ACC112 (cell line): ENCODE data around the gene VEPH1.
A peak's percentile ranks its signal among the peaks of the same experiment; 100 is the strongest.

Experiments used
- H2AFZ ChIP-seq: fragments of 200-600 bp; sonication (generic); one replicate; pipeline ENCODE4 v1.6.0; 2017; ENCODE audit warnings: antibody characterized with exemption, low read length; ENCODE audit not compliant: unreplicated experiment
- H3K27ac ChIP-seq: fragments of 200-600 bp; sonication (generic); 2 replicates; pipeline ENCODE4 v1.5.1; 2014; ENCODE audit warnings: low read depth, mild to moderate bottlenecking, antibody characterized with exemption, low read length, moderate library complexity
- H3K27me3 ChIP-seq: fragments of 200-600 bp; sonication (generic); 2 replicates; pipeline ENCODE4 v1.6.1; 2014; ENCODE audit warnings: mild to moderate bottlenecking, antibody characterized with exemption, low read length, moderate library complexity, mixed read lengths; ENCODE audit not compliant: insufficient read depth
- H3K36me3 ChIP-seq: fragments of 200-600 bp; sonication (generic); 2 replicates; pipeline ENCODE4 v1.6.1; 2016; ENCODE audit warnings: mild to moderate bottlenecking, antibody characterized with exemption, low read length, moderate library complexity, mixed read lengths; ENCODE audit not compliant: insufficient read depth
- H3K4me1 ChIP-seq: fragments of 200-600 bp; sonication (generic); one replicate; pipeline ENCODE4 v1.6.1; 2016; ENCODE audit warnings: low read length, mixed read lengths; ENCODE audit not compliant: insufficient read depth, unreplicated experiment, control insufficient read depth
- H3K4me3 ChIP-seq: fragments of 200-600 bp; sonication (generic); 2 replicates; pipeline ENCODE4 v1.5.1; 2014; ENCODE audit warnings: mild to moderate bottlenecking, low read depth, low read length
- H3K79me2 ChIP-seq: fragments of 200-600 bp; sonication (generic); one replicate; pipeline ENCODE4 v1.6.0; 2016; ENCODE audit warnings: low read length; ENCODE audit not compliant: control insufficient read depth, unreplicated experiment, insufficient read depth

The VEPH1 gene

DNA sequence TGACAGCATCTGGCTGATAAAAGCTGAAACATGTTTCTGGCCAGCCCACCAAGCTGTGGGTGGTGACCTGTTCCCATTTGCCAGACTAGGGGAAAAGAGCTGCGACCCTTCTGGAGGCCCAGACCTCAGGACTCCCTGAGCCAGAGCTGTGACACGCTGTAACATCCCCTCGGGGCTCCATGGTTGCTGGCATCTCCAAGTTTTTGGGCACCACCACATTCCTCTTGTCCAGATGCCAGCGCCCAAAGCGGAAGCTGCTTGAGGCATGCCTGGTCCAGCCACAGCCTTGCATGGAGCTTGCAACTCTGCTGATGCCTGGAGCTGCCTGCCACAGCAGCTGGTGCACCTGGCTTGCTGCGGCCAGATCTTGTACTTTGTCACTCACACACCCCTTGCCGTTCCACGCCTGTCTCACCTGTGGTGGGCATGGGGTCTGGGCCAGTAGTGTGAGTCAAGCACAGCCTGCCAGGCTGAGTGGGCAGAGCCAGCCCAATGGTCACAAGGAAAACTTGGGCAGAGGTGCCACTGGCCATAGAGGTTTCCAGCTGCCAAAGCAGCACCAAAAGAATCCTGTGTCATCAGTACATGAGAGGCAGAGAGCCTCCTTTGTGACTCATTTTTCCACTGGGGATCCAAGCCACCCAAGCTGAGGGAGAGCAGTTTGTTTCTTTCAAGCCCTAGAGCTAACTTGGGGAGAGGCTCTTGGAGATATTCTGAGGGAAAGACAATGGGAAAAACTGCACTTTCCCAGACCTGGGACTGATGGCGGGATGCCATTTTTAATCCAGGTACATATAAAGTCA is 112.3 kb downstream of the VEPH1 start:
- peaks cover 51% of the 10 kb centered on the region for H3K4me1 ChIP-seq
- H3K27ac ChIP-seq: no peak overlapping the region
- H3K4me3 ChIP-seq: no peak overlapping the region
- no peaks in the 10 kb centered on the region for H3K79me2 ChIP-seq
- H3K36me3 ChIP-seq: 0 out of 2 replicates have a peak, but pooled peaks cover 6% of the 10 kb centered on the region
- H2AFZ ChIP-seq: no peak overlapping the region
- no peaks in the 10 kb centered on the region for H3K27me3 ChIP-seq

DNA sequence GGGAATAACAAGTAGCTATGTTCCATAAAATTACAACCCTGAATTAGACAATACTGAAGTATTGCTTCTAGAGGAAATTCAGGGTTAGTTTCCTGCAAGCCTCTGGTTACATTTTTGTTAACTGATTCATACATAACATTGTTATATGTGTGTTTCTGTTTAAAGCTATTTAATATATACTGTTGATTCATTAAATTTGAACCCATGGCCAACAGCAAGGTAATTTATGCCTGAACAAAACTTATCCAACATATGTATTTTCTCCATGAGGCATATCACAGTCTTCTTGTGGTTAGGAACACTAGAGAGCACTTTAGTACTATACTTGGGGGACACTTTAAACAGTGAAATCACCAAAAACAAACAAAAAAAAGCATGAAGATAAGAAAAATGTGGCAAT is 114.2 kb downstream of the VEPH1 start:
- Histone ChIP-seq H3K36me3 (0 out of 2 replicates have a peak, but pooled peaks cover 6% of the 10 kb centered on the region), H3K27me3 (no peaks in the 10 kb centered on the region), H3K4me3 (peak overlapping the region; percentile 18; the same call in 1 of the 2 replicates), H3K79me2 (no peaks in the 10 kb centered on the region), H3K4me1 (peaks cover 51% of the 10 kb centered on the region), H3K27ac (peak overlapping the region; percentile 34), H2AFZ (no peak overlapping the region)

- Histone ChIP-seq H3K36me3 (0 out of 2 replicates have a peak, but pooled peaks cover 6% of the 10 kb centered on the region), H3K4me1 (peaks cover 40% of the 10 kb centered on the region), H3K79me2 (no peaks in the 10 kb centered on the region), H3K4me3 (no peak overlapping the region), H3K27ac (no peak overlapping the region), H3K27me3 (no peaks in the 10 kb centered on the region), H2AFZ (no peak overlapping the region)
These were observed 115.3 kb downstream of the VEPH1 start for GRCh38 chr3:157387708-157388435.

GRCh38 chr3:157384491-157384890 is 118.7 kb downstream of the VEPH1 start:
- H3K27ac ChIP-seq: no peak overlapping the region
- H3K27me3 ChIP-seq: no peaks in the 10 kb centered on the region
- no peak overlapping the region for H2AFZ ChIP-seq
- H3K4me3 ChIP-seq: no peak overlapping the region
- H3K79me2 ChIP-seq: no peaks in the 10 kb centered on the region
- no peaks in the 10 kb centered on the region for H3K36me3 ChIP-seq
- H3K4me1 ChIP-seq: peaks cover 21% of the 10 kb centered on the region

- no peak overlapping the region for H2AFZ ChIP-seq
- 0 out of 2 replicates have a peak, but pooled peaks cover under 1% of the 10 kb centered on the region for H3K36me3 ChIP-seq
- H3K27me3 ChIP-seq: no peaks in the 10 kb centered on the region
- peaks cover 16% of the 10 kb centered on the region for H3K4me1 ChIP-seq
- no peak overlapping the region for H3K27ac ChIP-seq
- H3K4me3 ChIP-seq: no peak overlapping the region
- H3K79me2 ChIP-seq: no peaks in the 10 kb centered on the region
These were observed 119.2 kb downstream of the VEPH1 start for GRCh38 chr3:157384031-157384430.

GRCh38 chr3:157381606-157382005 is 121.6 kb downstream of the VEPH1 start:
- no peaks in the 10 kb centered on the region for H3K4me1 ChIP-seq
- H2AFZ ChIP-seq: no peak overlapping the region
- H3K27ac ChIP-seq: no peak overlapping the region
- H3K36me3 ChIP-seq: 0 out of 2 replicates have a peak, but pooled peaks cover 3% of the 10 kb centered on the region
- H3K79me2 ChIP-seq: no peaks in the 10 kb centered on the region
- no peak overlapping the region for H3K4me3 ChIP-seq
- H3K27me3 ChIP-seq: no peaks in the 10 kb centered on the region

DNA sequence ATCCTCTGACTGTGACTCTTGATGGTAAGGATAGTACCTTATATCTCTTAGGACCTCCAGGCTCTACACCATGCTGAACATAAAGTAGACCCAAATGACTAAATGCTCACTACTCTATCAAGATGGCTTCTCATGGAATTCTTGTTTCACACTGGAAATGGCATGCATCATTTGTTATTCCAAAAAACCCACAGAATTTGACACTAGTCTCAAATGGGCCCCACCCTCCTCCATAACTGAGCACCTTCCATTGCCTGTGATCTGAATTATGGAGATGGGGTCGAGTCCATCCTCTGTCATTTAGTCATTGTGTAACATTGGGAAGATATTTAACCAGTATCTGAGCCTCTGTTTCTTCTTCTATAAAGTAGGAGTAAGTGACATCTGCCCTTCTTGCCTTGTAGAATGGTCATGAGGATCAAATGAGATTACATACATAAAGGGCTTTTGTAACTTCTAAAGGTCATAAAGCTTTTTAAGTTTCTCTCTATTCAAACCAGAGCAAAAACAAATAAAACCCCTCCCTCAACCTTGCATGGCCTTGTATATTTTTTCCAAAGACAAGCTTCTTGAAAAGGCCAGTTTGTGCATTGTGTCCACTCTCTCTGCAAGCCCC is 123.6 kb downstream of the VEPH1 start:
- H3K27me3 ChIP-seq: no peaks in the 10 kb centered on the region
- H3K4me3 ChIP-seq: no peak overlapping the region
- no peaks in the 10 kb centered on the region for H3K4me1 ChIP-seq
- no peak overlapping the region for H2AFZ ChIP-seq
- no peak overlapping the region for H3K27ac ChIP-seq
- H3K79me2 ChIP-seq: no peaks in the 10 kb centered on the region
- peaks cover 5% of the 10 kb centered on the region; the same call in 1 of the 2 replicates for H3K36me3 ChIP-seq

GRCh38 chr3:157376603-157377300 is 126.5 kb downstream of the VEPH1 start:
- Histone ChIP-seq H3K4me3 (no peak overlapping the region), H3K27ac (no peak overlapping the region), H2AFZ (no peak overlapping the region), H3K79me2 (no peaks in the 10 kb centered on the region), H3K27me3 (no peaks in the 10 kb centered on the region), H3K36me3 (peaks cover 5% of the 10 kb centered on the region; the same call in 1 of the 2 replicates), H3K4me1 (no peaks in the 10 kb centered on the region)

- Histone ChIP-seq H3K36me3 (peaks cover 5% of the 10 kb centered on the region; the same call in 1 of the 2 replicates), H3K4me1 (peaks cover 4% of the 10 kb centered on the region), H3K79me2 (no peaks in the 10 kb centered on the region), H3K27ac (no peak overlapping the region), H2AFZ (no peak overlapping the region), H3K27me3 (no peaks in the 10 kb centered on the region), H3K4me3 (no peak overlapping the region)
These were observed 127.8 kb downstream of the VEPH1 start for GRCh38 chr3:157375342-157375986.

DNA sequence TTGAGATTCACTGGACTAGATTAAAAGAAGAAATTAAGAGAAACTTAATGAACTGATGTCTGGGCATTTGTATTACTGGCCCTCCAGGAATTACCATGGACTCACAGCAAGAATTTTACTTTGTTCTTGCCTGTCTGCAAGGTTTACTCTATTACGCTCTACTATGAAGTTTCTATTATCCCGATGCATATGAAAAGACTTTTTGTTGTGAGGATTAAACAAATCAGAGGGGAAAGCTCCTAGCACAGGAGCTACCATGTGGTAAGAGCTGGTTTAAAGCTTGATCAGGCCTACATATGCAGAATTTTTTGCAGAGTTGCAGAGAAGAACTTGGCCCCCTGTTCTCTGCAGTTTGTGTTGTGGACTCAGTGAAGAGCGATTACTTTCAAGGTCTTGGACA is 128.3 kb downstream of the VEPH1 start:
- Histone ChIP-seq H3K27me3 (no peaks in the 10 kb centered on the region), H3K27ac (no peak overlapping the region), H2AFZ (no peak overlapping the region), H3K79me2 (no peaks in the 10 kb centered on the region), H3K4me3 (no peak overlapping the region), H3K4me1 (peaks cover 8% of the 10 kb centered on the region), H3K36me3 (peaks cover 5% of the 10 kb centered on the region; the same call in 1 of the 2 replicates)
